HG03342 (cell line): ENCODE results near the gene VWA8.
"Not testable (repeated sequence)": the region's sequence is repeated elsewhere in the genome, so short reads cannot be mapped to it uniquely, and the experiment has no call there.

Experiments used
- ATAC-seq: cut with Tn5 transposase; IDR thresholded peaks from one replicate; pipeline ENCODE4 v1.9.1; 2021; ENCODE audit warnings: mild to moderate bottlenecking, moderate library complexity; ENCODE audit not compliant: unreplicated experiment

Gene VWA8

GRCh38 chr13:41599619-41600018, 361.3 kb downstream of the VWA8 start:
- ATAC-seq: no peak

- ATAC-seq: no peak
These were observed 363.4 kb downstream of the VWA8 start for GRCh38 chr13:41597348-41598041.

GRCh38 chr13:41596190-41596589, 364.7 kb downstream of the VWA8 start:
- no peak for ATAC-seq

GRCh38 chr13:41595298-41595697, 365.6 kb downstream of the VWA8 start:
- no peak for ATAC-seq

GRCh38 chr13:41590643-41591042, 370.3 kb downstream of the VWA8 start:
- ATAC-seq: no peak

GRCh38 chr13:41590122-41590521, 370.8 kb downstream of the VWA8 start:
- ATAC-seq: no peak

GRCh38 chr13:41589434-41589833, 371.5 kb downstream of the VWA8 start:
- ATAC-seq: no peak

- ATAC-seq: no peak
These were observed 372.0 kb downstream of the VWA8 start for GRCh38 chr13:41588899-41589298.

GRCh38 chr13:41588448-41588847, 372.5 kb downstream of the VWA8 start:
- ATAC-seq: no peak

- ATAC-seq: no peak
These were observed 373.4 kb downstream of the VWA8 start for GRCh38 chr13:41587490-41587889.

GRCh38 chr13:41586216-41586615, 374.7 kb downstream of the VWA8 start:
- ATAC-seq: no peak

DNA sequence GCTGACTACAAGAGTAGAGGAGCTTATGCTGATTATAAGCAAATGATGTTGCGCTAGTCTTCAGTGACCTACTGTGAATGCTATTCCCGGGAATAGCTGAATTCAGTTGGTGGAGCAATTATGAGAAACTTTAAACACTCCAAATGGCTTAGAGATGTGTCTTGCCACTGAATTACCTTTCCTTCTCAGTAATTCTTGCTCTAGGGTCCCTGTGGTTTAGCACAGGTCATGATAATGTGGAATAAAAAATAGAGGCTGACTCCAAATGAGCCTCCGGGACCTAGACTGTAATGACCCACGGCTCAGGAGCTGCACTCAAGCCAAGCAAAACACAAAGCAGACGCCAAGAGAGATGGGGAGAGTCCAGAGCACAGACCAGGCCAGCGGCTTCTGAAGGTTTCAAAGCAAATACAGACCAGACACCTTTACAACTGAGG, 378.9 kb downstream of the VWA8 start:
- ATAC-seq: no peak

GRCh38 chr13:41580345-41580744, 380.6 kb downstream of the VWA8 start:
- no peak for ATAC-seq

DNA sequence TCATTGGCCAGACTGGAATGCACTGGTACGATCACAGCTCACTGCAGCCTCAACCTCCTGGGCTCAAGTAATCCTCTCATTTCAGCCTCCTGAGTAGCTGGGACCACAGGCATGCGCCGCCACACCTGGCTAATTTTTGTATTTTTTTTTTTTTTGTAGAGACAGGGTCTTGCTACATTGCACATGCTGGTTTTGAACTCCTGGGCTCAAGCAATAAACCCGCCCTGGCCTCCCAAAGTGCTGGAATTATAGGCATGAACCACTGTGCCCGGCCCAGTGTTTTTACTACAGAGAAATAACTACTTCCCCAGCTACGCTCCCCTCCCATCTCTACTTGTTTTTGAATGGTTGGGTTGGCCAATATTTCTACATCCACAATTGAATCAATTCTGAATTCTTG, 381.0 kb downstream of the VWA8 start:
- no peak for ATAC-seq

GRCh38 chr13:41579168-41579567, 381.7 kb downstream of the VWA8 start:
- ATAC-seq: no peak

- ATAC-seq: no peak
These were observed 382.5 kb downstream of the VWA8 start for GRCh38 chr13:41578371-41578770.

GRCh38 chr13:41577436-41577835, 383.5 kb downstream of the VWA8 start:
- ATAC-seq: no peak

DNA sequence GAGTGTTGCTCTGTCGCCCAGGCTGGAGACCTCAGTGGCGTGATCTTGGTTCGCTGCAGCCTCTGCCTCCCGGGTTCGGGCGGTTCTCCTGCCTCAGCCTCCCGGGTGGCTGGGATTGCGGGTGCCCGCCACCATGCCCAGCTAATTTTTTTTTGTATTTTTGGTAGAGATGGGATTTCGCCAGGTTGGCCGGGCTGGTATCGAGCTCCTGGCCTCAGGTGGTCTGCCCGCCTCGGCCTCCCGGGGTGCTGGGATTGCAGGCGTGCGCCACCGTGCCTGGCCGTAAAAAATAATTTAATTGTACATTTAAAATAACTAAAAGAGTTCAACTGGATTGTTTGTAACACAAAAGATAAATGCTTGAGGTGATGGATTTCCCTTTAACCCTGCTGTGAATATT, 387.3 kb downstream of the VWA8 start:
- not testable (repeated sequence) for ATAC-seq

- ATAC-seq: not testable (repeated sequence)
These were observed 389.0 kb downstream of the VWA8 start for GRCh38 chr13:41571817-41572340.

GRCh38 chr13:41568972-41569351, 391.9 kb downstream of the VWA8 start:
- no peak for ATAC-seq

- ATAC-seq: no peak
These were observed 392.6 kb downstream of the VWA8 start for GRCh38 chr13:41568143-41568971.

- no peak for ATAC-seq
These were observed 393.5 kb downstream of the VWA8 start for GRCh38 chr13:41567363-41567762.
